ENCODE results near the gene STIMATE. TPM values are rescaled to one million over a fixed set of nuclear protein-coding genes. Genes with fewer than 3 reads are reported as not detected.

The STIMATE gene
- total and polyA plus RNA-seq, 2 of the 4 experiments (the other 2 are of a cell fraction): 10.6 to 17.8 TPM

GRCh38 chr3:52874160-52874701 is 23.1 kb downstream of the STIMATE start:
- no peak overlapping the region for H2BK15ac ChIP-seq (ENCODE audit: low read depth, low read length)
- peaks cover 10% of the 10 kb centered on the region; the same call in 1 of the 2 replicates for H3K9me1 ChIP-seq (ENCODE audit: insufficient read depth, low read length)
- H2AK9ac ChIP-seq (replicated peaks; ENCODE audit: low read depth, low read length, poor library complexity): no peak overlapping the region
- TF ChIP-seq MAZ (IDR thresholded peaks at IDR 0.05; ENCODE audit: borderline replicate concordance, low read depth, low read length): no peak
- TF ChIP-seq NFE2L2 (IDR thresholded peaks at IDR 0.05; ENCODE audit: low read depth, low read length): no peak
- 0 out of 2 replicates have a peak, but pooled peaks have one; percentile 0 for TF ChIP-seq CEBPB (IDR thresholded peaks at IDR 0.05; ENCODE audit: low read depth, low read length)
- no peak overlapping the region for H3K18ac ChIP-seq (ENCODE audit: low read depth, low read length)
- H2AK5ac ChIP-seq (ENCODE audit: low read depth, low read length): no peak overlapping the region
- no peak overlapping the region for H2BK20ac ChIP-seq (ENCODE audit: low read depth, low read length)
- peaks cover 16 to 57% of the 10 kb centered on the region in 2 experiments for H3K79me1 ChIP-seq (ENCODE audit: low read depth in 1 of 2, low read length in 2 of 2)
- peaks cover 3% of the 10 kb centered on the region; the same call in 1 of the 2 replicates for H3K36me3 ChIP-seq (ENCODE audit: control insufficient read depth, insufficient read depth, low read length)
- no peak overlapping the region for H3K4me3 ChIP-seq (ENCODE audit: insufficient read depth, low read depth, low read length)
- H3K9ac ChIP-seq (ENCODE audit: low read depth, low read length): no peak overlapping the region
- 40% methylated on average over 2 of the region's 5 CpGs; no CpG with 5 or more reads in 1 of the 2 experiments for WGBS, 2 experiments (ENCODE audit: extremely low coverage in 2 of 2, insufficient read length in 1 of 2)
- BruUV-seq (replicated peaks): no TSS peak
- H3K4ac ChIP-seq (ENCODE audit: low read depth, low read length): no peak overlapping the region
- peak overlapping the region; percentile 67 for H3K4me2 ChIP-seq (ENCODE audit: low read depth, low read length)
- H2BK5ac ChIP-seq (ENCODE audit: low read depth, low read length, poor library complexity, severe bottlenecking): no peak overlapping the region
- H3K56ac ChIP-seq (ENCODE audit: extremely low read depth, insufficient read depth, low read length): no peak overlapping the region
- DNase-seq (no peak), ATAC-seq (ENCODE audit: low read depth) (peak; percentile 44; the same call in 1 of the 2 replicates)
- in situ Hi-C loops (cut with MboI; ENCODE audit: low sequenced_read_pairs): no loop called here
- H3K14ac ChIP-seq (replicated peaks; ENCODE audit: low read depth, low read length): no peak overlapping the region
- no peaks in the 10 kb centered on the region for H3K9me3 ChIP-seq (ENCODE audit: control insufficient read depth, insufficient read depth, low read length)
- intact Hi-C loops (cut with micrococcal nuclease): no loop called here
- ChIA-PET CTCF (interaction anchor here (1.0 kb wide), 2 partner anchors 9 to 18 kb away, joined by 3 to 7 read pairs; no protein-coding TSS in a partner anchor), POLR2A (ENCODE audit: unreplicated experiment) (no interaction called here)
- dilution Hi-C loops (cut with HindIII; ENCODE audit: low sequenced_read_pairs, unreplicated experiment): no loop called here
- H3K27me3 ChIP-seq (ENCODE audit: control insufficient read depth, insufficient read depth, low read length): no peaks in the 10 kb centered on the region
- no peak overlapping the region for H2AFZ ChIP-seq (replicated peaks; ENCODE audit: low read length, poor library complexity)
- no peaks in the 10 kb centered on the region; the same call in 1 of the 2 replicates for H4K20me1 ChIP-seq (ENCODE audit: insufficient read depth, low read length)
- H2BK120ac ChIP-seq (ENCODE audit: low read depth, low read length): no peak overlapping the region
- H3K27ac ChIP-seq (ENCODE audit: insufficient read depth, low read length): no peak overlapping the region
- H4K8ac ChIP-seq (ENCODE audit: low read depth in 2 of 2, low read length in 2 of 2): no peak overlapping the region
- H4K91ac ChIP-seq (ENCODE audit: insufficient read depth, low read depth, low read length): no peak overlapping the region
- no peak overlapping the region for H3K23ac ChIP-seq (ENCODE audit: low read depth, low read length)
- no peak overlapping the region for H4K5ac ChIP-seq (ENCODE audit: low read depth, low read length)
- H3K4me1 ChIP-seq (ENCODE audit: control insufficient read depth, insufficient read depth, low read length): peaks cover 9% of the 10 kb centered on the region

Measured in IMR-90 (cell line).